Globus pallidus (tissue), 1 donor: ENCODE measurements around the gene MOB2.

Source experiments
- DNase-seq: peaks from one replicate; pipeline ENCODE4 v3.0.0-alpha.2; 2015; ENCODE audit warnings: low spot score

MOB2 gene

GRCh38 chr11:1486054-1486825, at the start of gene MOB2:
Gene MOB2 (minus strand): TSS chr11:1486779. CDS start chr11:1486556, 223 bp downstream.
- no peak for DNase-seq

GRCh38 chr11:1534682-1535081, 48.1 kb upstream of the MOB2 start:
- DNase-seq, result no peak

GRCh38 chr11:1534171-1534570, 47.6 kb upstream of the MOB2 start:
- no peak for DNase-seq

GRCh38 chr11:1533342-1533725, 46.8 kb upstream of the MOB2 start:
- no peak for DNase-seq

- no peak for DNase-seq
Measured at GRCh38 chr11:1532606-1533341, 46.2 kb upstream of the MOB2 start.

- peak; percentile 51 for DNase-seq
Measured at GRCh38 chr11:1532014-1532586, 45.5 kb upstream of the MOB2 start.

GRCh38 chr11:1531449-1532013, 45.0 kb upstream of the MOB2 start:
- DNase-seq, result no peak

- DNase-seq, result no peak
Measured at GRCh38 chr11:1530686-1531448, 44.3 kb upstream of the MOB2 start.

- DNase-seq, result no peak
Measured at GRCh38 chr11:1529774-1530173, 43.2 kb upstream of the MOB2 start.

- no peak for DNase-seq
Measured at GRCh38 chr11:1529286-1529685, 42.7 kb upstream of the MOB2 start.

- DNase-seq, result no peak
Measured at GRCh38 chr11:1528710-1529109, 42.1 kb upstream of the MOB2 start.

GRCh38 chr11:1526785-1527184, 40.2 kb upstream of the MOB2 start:
- no peak for DNase-seq

GRCh38 chr11:1523779-1524178, 37.2 kb upstream of the MOB2 start:
- DNase-seq, result no peak

GRCh38 chr11:1523077-1523476, 36.5 kb upstream of the MOB2 start:
- no peak for DNase-seq

GRCh38 chr11:1522081-1522424, 35.5 kb upstream of the MOB2 start:
- DNase-seq, result no peak

GRCh38 chr11:1521382-1522080, 35.0 kb upstream of the MOB2 start:
- DNase-seq, result no peak

- no peak for DNase-seq
Measured at GRCh38 chr11:1520663-1521267, 34.2 kb upstream of the MOB2 start.

- no peak for DNase-seq
Measured at GRCh38 chr11:1520209-1520662, 33.7 kb upstream of the MOB2 start.

GRCh38 chr11:1519028-1520010, 32.7 kb upstream of the MOB2 start:
- DNase-seq, result no peak

GRCh38 chr11:1518301-1518700, 31.7 kb upstream of the MOB2 start:
- no peak for DNase-seq
